ENCODE data around the gene GGTA1.

DNA sequence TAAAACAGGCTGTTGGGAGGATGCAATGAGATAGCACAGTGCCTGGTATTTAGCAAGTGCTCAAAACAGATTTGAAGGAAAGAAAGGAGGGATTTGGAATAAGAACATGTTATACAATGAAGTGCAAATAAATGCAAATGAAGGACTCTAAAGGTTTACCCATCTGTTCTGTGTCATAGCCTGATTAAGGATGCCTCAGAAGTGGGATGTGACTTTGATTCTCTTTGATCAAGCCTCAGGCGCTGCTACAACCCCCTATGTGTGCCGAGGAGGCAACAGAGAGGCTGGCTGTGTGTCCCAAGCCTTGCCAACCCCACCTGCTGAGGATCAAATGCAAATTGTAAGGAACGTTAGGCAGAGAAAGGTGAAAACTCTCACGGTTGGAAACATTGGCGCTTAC is 27.2 kb downstream of the GGTA1 start:
- TF ChIP-seq, protein P1, sequence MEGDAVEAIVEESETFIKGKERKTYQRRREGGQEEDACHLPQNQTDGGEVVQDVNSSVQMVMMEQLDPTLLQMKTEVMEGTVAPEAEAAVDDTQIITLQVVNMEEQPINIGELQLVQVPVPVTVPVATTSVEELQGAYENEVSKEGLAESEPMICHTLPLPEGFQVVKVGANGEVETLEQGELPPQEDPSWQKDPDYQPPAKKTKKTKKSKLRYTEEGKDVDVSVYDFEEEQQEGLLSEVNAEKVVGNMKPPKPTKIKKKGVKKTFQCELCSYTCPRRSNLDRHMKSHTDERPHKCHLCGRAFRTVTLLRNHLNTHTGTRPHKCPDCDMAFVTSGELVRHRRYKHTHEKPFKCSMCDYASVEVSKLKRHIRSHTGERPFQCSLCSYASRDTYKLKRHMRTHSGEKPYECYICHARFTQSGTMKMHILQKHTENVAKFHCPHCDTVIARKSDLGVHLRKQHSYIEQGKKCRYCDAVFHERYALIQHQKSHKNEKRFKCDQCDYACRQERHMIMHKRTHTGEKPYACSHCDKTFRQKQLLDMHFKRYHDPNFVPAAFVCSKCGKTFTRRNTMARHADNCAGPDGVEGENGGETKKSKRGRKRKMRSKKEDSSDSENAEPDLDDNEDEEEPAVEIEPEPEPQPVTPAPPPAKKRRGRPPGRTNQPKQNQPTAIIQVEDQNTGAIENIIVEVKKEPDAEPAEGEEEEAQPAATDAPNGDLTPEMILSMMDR (conservative IDR thresholded peaks at IDR 0.05; ENCODE audit: low read depth in 2 of 2): no peak
- TF ChIP-seq, protein P2, sequence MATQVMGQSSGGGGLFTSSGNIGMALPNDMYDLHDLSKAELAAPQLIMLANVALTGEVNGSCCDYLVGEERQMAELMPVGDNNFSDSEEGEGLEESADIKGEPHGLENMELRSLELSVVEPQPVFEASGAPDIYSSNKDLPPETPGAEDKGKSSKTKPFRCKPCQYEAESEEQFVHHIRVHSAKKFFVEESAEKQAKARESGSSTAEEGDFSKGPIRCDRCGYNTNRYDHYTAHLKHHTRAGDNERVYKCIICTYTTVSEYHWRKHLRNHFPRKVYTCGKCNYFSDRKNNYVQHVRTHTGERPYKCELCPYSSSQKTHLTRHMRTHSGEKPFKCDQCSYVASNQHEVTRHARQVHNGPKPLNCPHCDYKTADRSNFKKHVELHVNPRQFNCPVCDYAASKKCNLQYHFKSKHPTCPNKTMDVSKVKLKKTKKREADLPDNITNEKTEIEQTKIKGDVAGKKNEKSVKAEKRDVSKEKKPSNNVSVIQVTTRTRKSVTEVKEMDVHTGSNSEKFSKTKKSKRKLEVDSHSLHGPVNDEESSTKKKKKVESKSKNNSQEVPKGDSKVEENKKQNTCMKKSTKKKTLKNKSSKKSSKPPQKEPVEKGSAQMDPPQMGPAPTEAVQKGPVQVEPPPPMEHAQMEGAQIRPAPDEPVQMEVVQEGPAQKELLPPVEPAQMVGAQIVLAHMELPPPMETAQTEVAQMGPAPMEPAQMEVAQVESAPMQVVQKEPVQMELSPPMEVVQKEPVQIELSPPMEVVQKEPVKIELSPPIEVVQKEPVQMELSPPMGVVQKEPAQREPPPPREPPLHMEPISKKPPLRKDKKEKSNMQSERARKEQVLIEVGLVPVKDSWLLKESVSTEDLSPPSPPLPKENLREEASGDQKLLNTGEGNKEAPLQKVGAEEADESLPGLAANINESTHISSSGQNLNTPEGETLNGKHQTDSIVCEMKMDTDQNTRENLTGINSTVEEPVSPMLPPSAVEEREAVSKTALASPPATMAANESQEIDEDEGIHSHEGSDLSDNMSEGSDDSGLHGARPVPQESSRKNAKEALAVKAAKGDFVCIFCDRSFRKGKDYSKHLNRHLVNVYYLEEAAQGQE (IDR thresholded peaks at IDR 0.05; ENCODE audit: unreplicated experiment): no peak
- TF ChIP-seq JUNB (IDR thresholded peaks at IDR 0.05; ENCODE audit: unreplicated experiment) (no peak), EZH2 (IDR thresholded peaks at IDR 0.05; ENCODE audit: low read depth, unreplicated experiment) (no peak), POLR2AphosphoS5 (IDR thresholded peaks at IDR 0.05; ENCODE audit: low read depth) (no peak), STAT1 (IDR thresholded peaks at IDR 0.05; ENCODE audit: unreplicated experiment) (no peak), NANOG (IDR thresholded peaks at IDR 0.05; ENCODE audit: borderline replicate concordance) (no peak), EZH2phosphoT487 (IDR thresholded peaks at IDR 0.05; ENCODE audit: unreplicated experiment) (no peak), ZNF114 (CRISPR knock-in tag; IDR thresholded peaks at IDR 0.05) (no peak)
- TF ChIP-seq, protein P3, sequence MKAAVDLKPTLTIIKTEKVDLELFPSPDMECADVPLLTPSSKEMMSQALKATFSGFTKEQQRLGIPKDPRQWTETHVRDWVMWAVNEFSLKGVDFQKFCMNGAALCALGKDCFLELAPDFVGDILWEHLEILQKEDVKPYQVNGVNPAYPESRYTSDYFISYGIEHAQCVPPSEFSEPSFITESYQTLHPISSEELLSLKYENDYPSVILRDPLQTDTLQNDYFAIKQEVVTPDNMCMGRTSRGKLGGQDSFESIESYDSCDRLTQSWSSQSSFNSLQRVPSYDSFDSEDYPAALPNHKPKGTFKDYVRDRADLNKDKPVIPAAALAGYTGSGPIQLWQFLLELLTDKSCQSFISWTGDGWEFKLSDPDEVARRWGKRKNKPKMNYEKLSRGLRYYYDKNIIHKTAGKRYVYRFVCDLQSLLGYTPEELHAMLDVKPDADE (IDR thresholded peaks at IDR 0.05): no peak
- TF ChIP-seq, protein P4, sequence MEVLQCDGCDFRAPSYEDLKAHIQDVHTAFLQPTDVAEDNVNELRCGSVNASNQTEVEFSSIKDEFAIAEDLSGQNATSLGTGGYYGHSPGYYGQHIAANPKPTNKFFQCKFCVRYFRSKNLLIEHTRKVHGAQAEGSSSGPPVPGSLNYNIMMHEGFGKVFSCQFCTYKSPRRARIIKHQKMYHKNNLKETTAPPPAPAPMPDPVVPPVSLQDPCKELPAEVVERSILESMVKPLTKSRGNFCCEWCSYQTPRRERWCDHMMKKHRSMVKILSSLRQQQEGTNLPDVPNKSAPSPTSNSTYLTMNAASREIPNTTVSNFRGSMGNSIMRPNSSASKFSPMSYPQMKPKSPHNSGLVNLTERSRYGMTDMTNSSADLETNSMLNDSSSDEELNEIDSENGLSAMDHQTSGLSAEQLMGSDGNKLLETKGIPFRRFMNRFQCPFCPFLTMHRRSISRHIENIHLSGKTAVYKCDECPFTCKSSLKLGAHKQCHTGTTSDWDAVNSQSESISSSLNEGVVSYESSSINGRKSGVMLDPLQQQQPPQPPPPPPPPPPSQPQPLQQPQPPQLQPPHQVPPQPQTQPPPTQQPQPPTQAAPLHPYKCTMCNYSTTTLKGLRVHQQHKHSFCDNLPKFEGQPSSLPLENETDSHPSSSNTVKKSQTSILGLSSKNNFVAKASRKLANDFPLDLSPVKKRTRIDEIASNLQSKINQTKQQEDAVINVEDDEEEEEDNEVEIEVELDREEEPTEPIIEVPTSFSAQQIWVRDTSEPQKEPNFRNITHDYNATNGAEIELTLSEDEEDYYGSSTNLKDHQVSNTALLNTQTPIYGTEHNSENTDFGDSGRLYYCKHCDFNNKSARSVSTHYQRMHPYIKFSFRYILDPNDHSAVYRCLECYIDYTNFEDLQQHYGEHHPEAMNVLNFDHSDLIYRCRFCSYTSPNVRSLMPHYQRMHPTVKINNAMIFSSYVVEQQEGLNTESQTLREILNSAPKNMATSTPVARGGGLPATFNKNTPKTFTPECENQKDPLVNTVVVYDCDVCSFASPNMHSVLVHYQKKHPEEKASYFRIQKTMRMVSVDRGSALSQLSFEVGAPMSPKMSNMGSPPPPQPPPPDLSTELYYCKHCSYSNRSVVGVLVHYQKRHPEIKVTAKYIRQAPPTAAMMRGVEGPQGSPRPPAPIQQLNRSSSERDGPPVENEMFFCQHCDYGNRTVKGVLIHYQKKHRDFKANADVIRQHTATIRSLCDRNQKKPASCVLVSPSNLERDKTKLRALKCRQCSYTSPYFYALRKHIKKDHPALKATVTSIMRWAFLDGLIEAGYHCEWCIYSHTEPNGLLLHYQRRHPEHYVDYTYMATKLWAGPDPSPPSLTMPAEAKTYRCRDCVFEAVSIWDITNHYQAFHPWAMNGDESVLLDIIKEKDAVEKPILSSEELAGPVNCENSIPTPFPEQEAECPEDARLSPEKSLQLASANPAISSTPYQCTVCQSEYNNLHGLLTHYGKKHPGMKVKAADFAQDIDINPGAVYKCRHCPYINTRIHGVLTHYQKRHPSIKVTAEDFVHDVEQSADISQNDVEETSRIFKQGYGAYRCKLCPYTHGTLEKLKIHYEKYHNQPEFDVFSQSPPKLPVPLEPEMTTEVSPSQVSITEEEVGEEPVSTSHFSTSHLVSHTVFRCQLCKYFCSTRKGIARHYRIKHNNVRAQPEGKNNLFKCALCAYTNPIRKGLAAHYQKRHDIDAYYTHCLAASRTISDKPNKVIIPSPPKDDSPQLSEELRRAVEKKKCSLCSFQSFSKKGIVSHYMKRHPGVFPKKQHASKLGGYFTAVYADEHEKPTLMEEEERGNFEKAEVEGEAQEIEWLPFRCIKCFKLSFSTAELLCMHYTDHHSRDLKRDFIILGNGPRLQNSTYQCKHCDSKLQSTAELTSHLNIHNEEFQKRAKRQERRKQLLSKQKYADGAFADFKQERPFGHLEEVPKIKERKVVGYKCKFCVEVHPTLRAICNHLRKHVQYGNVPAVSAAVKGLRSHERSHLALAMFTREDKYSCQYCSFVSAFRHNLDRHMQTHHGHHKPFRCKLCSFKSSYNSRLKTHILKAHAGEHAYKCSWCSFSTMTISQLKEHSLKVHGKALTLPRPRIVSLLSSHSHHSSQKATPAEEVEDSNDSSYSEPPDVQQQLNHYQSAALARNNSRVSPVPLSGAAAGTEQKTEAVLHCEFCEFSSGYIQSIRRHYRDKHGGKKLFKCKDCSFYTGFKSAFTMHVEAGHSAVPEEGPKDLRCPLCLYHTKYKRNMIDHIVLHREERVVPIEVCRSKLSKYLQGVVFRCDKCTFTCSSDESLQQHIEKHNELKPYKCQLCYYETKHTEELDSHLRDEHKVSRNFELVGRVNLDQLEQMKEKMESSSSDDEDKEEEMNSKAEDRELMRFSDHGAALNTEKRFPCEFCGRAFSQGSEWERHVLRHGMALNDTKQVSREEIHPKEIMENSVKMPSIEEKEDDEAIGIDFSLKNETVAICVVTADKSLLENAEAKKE (CRISPR knock-in tag; IDR thresholded peaks at IDR 0.05): no peak

Data from GM23338 (cell line).